ENCODE data around the gene LDAH.

The LDAH gene

DNA sequence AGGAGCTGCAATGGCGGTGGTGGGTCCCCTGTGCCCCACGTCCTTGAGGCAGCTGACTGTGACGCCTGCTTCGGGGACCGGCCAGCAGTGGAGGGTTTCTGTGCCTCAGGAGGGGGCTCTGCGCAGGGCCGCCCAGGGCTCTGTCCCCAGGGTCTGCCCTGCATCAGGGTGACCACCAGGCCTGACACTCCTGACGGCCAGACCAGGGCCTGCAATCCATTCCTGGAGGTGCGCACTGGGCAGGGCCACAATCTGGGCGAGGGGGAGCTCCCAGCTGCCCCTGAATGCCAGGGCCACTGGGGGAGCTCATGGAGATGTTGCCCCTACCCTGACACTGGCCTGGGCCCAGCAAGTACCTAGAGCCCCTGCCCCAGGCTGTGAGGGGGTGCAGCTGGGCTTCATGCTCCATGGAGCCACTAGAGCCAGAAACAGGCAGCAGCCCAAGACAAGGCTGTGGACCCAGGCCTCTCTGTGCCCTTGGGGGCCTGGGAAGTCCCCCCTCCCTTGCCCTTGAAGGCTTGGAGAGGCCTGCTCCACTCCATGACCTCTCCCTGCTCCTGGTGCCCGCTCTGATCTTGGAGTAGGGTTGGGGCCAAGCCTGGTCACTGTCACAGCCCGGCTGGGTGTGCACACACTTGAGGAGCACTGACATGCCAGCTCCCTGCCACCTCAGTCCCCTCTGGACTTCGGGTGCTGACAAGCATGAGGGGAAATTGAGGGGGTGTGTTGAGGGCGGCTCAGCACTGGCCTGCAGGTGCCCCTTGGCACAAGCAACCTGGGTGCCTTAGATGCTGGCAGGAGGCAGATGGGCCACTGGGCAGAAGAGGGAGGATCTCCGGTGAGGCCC lies 55.9 kb downstream of the LDAH start:
- DNase-seq: no peak

- no peak for DNase-seq
Observed at GRCh38 chr2:20766213-20766612, 56.7 kb downstream of the LDAH start.

DNA sequence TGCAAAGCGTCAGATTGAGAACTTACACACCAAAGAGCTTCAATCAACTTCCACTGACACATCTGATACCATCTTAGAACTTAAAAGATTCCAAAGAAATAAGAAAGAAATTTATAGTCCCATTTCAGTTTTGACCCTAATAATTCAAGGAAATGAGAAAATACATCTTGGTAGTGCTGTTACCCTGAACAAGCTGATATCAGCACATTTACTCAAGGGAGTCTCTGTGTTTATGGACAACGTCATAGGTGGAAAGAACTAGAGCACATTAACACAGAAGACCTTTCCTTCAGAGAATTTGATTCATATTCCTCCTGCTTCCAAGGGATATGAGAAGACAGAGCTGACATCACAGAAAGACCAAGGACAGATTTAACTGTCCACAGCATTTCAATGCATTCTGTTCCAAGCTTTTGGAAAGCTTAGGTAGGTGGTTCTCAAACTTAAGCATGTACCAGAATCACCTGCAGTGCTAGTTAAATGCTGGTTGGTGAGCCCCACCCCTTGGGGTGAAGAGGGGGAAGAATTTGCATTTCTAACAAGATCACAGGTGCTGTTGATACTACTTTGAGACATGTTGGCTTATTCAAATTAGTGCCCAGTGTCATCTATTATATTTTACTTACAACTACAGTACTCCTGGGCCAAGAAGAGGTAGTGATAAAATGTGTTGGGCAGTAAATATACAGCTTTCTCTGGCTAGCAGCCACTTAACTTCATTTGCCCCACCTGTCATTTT lies 59.8 kb downstream of the LDAH start:
- no peak for DNase-seq

- DNase-seq: no peak
Observed at GRCh38 chr2:20759487-20759886, 63.4 kb downstream of the LDAH start.

DNA sequence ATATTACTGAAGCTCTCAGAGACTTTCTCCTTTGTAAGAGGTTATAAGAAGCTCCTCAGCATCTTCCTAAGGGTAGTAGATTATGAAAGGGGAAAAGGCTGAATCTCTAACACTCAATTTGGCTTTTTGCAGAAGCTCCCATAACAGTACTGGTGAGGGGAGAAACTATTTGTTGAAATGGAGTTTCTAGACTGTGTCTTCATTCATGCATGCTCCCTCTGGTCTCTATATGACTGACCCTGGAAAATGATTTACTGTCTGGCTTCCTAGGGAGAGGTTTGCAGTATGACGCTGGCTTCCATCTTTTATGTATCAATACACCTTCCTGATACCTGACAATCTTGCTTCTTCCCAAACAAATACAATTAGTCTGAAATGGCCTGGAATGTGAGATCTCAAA lies 63.9 kb downstream of the LDAH start:
- no peak for DNase-seq

- DNase-seq: no peak
Observed at GRCh38 chr2:20757405-20758090, 65.4 kb downstream of the LDAH start.

DNA sequence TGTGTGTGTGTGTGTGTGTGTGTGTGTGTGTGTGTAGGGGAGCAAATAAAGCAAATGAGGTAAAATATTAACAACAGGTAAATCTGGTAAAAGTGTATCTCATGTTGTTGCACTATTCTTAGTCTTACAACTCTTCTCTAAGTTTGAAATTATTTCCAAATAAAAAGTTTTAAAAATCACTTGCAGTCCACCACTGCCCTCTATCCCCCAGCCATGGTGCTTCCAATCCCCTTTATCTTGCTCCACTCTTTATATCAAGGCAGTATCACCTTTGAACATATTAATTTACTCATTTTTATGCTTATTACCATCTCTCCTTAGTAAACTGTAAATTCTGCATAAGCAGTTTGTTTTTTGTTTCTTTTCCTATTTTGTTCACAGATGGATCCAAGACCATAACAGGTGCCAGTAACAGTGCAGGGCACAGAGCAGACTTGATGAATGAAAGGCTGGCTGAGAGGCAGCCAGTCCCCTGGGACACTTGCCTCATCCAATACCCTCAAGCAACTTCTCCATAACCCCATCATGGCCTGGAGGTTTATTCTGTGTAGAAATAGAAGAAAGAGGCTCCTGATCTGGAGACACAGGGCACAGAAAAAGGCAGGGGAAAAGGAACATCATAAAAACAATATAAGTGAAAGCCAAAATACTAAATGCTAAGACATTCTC lies 67.6 kb downstream of the LDAH start:
- DNase-seq: no peak

GRCh38 chr2:20752293-20752692 lies 70.6 kb downstream of the LDAH start:
- no peak for DNase-seq

DNA sequence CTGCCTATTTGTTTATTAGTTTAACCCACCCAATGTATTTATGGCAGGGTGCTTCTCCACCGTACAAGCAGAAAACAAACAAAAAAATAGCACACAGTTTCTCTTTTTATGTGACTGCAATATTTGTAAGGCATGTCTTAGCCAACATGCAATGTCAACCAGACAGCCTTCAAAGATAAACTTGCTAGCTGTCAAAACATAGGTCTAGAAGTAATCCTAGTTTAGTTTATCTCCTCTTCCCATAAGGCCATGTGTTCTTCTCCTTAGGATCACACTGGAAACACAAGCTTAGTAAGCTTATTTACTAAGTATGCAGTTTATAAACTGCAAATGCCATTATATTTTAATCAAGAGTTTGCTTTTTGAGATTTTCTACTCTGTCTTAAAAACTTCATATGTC lies 75.6 kb downstream of the LDAH start:
- DNase-seq: no peak

DNA sequence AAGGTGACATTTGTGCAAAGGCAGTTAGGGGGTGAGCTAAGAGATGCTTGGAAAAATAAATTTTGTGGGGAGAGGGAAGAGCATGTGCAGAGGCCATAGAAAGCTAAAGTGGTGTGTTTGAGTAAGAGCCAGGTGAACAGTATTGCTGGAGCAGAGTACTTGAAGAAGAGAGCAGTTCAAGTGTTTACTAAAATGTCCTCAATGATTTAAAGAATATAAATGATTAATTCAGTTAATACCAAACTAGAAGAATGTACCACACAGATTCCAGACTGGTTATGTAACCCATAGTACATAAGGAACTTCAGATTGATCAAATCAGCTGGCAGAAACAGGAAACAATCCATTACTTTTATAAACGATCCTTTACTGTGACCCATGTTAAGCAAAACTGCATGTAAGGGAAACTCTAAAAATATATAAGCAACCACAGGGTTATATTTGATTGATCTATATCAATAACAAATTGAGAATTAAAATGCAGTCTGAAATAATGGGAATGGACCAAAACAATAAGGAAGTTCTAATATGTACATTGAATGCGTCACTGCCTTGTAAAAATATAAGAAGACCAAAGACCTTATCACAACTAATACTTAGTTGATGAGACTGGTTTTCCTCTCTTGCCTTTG lies 76.9 kb downstream of the LDAH start:
- no peak for DNase-seq

DNA sequence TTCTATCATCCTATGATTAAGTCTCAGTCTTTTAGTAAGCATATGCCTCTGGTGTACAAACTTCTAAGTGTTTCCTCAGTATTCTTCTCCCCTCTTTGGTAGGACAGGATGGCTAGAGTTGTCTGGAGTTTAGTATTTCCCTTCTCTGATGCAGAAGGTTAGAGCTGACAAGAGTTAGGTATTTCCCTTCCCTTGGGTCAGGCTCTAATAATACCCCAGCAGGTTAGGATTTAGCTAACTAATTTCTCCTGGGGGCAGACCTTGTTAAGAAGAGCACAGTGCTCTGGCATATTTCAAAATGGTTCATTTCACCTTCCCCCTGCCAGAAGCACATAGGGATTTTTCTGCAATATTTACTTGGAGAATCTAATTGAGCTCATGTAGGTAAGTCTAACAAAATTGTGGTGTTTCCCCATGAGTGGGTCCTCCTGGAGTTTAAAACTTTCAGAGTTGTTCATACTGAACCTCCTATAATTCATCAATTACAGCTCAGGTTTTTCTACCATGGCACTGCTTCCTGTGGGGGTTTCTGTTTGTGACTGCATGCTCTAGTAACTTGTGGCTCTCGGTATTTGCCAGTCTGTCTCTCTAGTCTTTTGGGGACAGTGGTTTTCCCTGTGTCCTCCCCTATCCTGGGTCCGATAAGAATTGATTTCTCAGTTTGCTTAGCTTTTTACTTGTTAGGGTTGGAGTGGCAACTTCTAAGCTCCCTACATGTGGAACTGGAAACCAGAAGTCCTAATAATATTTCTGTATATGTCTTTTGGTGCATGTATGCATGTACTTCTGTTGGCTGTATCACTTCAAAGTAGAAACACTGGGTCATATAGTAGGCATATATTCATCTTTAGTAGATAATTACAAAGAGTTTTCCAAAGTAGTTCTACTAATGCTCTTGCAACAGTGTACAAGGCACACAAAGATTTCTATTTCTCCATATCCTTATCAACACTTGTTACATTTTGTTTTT lies 78.2 kb downstream of the LDAH start:
- no peak for DNase-seq

DNA sequence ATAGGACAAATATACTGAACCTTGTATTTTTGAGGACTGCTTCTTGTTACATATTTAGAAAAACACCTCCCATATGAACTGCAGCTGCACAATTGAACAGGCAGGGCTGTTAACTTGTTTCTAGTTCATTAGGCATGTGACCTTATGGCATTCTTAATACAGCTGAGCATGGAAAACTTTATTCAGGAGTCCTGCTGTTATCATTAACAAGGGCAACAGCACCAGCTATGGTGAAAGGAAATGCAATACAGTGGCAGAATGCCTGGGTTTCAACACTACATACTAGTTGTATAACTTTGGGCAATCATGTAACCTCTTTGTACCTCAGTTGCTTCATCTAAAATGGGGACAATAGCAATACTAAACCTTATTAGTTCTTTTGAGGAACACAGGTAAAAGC lies 84.1 kb downstream of the LDAH start:
- no peak for DNase-seq

DNA sequence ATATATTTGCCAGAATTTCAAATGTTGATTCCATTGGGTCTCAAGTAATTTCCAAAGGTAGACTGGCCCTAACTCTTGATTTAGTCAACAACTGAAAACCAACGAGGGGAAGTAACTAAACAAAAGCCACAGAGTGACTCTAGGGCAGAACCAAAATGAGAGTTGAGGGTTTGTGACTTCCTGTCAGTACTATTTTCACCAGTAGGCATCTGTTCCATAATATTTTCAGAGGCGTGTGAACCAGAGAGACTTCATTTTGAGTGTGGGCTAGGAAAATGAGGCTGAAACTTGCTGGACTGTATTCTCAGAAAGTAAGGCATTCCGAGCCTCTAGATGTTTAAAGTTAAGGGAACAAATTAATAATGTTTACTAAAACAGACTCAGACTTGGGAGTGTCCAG lies 85.4 kb downstream of the LDAH start:
- DNase-seq: peak in 1 of 2 donors; percentile 62

DNA sequence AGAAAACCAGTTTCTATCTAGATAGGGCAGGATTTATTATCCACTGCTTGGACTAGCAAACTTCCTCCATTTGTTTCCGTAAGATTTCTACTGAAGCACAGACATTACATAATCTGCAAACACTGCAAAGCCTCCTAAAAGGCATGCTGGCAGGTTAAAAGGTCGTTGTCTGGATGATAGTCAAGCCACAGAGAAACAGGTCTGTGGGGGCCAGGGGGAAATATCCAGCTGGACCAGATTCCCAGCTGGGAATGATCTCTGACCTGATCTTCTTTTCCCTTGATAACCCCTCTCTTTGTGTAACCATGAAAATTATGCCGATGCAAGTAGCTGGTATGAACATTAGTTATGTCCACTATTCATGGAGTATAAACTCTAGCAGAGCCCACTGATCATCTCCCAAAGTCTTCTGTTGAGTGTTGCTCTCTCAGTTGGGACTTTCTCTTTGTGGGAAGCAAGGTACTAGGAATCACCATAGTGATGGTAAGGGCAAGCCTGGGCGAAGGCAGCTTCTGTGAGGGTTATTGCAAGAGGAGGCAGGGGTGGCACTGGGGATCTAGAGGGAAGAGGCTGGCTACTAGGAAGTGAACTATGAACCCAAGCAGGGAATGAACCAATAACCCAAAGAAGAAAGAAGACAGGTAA lies 94.7 kb downstream of the LDAH start:
- peak in 1 of 2 donors; percentile 17 for DNase-seq

DNA sequence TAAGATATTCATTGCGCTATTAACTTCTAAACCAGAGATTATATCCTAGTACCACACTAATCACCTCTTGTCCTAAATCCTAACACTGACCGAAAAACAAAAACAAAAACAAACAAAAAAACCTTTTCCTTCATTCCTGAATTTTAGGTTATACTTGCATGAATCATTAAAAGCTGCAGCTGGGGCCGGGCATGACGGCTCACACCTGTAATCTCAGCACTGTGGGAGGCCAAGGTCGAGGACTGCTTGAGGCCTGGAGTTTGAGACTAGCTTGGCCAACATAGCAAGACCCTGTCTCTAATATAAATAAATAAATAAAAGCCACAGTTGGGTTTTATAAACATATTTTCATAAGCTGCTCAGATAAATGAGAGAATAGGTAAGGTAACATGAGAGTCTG lies 96.0 kb downstream of the LDAH start:
- DNase-seq: no peak

- DNase-seq: no peak
Observed at GRCh38 chr2:20725782-20726181, 97.1 kb downstream of the LDAH start.

GRCh38 chr2:20724500-20725053 lies 98.3 kb downstream of the LDAH start:
- DNase-seq: no peak

DNA sequence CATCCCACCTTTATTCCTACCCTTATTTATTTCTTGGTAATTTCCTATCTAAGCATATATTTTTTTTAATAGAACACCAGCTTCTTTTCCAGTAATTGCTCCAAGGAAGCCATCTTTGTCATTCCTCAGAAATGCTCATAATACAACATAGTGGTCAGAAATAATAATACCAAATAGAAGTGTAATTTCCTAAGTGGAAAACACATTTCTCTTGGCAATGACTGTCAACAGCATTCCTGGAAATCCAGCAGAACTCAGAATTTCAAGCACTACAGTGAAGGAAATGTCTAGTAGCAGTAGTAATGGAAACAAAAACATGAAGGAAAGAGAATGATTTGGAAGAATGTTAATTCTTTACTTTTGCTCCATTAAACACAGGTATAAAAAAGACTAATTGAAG lies 99.4 kb downstream of the LDAH start:
- no peak for DNase-seq

- DNase-seq: no peak
Observed at GRCh38 chr2:20722592-20723240, 100.2 kb downstream of the LDAH start.

GRCh38 chr2:20717641-20718040 lies 105.3 kb downstream of the LDAH start:
- DNase-seq: no peak
